A204.1 (cell line): ENCODE measurements around the gene PRKCE.

Experiments
- FAIRE-seq: peaks from 2 replicates; lab custom pipeline; 2012; peaks lifted over from hg19 to GRCh38; lab: Jason Lieb, UNC

PRKCE gene

GRCh38 chr2:46122318-46122976, 471.0 kb downstream of the PRKCE start:
- no peak for FAIRE-seq

DNA sequence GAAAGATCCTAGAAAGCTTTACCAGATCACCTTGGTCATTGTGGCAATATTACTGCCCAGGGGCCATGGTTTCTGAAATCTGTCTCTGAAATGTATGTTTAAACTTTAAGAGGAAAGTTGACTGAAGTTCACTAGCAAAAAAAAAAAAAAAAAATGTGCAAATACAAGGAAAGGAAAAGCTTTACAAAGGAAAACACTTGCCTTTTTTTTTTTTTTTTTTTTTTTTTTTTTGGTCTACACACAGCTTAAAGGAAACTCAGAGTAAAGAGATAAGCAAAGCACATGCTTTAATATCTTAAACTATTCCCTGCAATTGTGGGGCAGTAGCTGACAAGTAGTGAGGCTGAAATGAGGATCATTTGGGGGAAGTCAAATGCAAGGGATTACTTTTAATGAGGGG, 471.5 kb downstream of the PRKCE start:
- no peak for FAIRE-seq

DNA sequence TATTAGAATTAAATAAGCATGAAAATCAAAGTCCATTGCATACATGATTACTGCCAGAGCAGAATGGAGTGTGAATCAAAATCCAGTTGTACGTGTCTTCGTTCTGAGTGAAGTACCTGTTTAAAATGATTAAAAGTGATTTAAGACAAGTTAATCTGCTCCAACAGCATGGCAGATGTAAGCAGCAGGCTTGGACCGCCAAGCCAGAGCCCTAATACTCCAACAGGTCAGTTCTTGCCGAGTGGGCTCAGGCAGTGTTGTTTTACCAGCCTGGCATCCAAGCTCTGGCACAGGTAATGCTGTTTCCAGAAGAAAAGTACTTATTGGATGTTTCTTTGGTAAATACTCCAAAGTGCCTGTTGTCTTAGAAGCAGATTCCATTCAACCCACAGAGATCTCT, 474.3 kb downstream of the PRKCE start:
- FAIRE-seq, result no peak

- FAIRE-seq, result no peak
Measured at GRCh38 chr2:46126571-46126970, 475.1 kb downstream of the PRKCE start.

DNA sequence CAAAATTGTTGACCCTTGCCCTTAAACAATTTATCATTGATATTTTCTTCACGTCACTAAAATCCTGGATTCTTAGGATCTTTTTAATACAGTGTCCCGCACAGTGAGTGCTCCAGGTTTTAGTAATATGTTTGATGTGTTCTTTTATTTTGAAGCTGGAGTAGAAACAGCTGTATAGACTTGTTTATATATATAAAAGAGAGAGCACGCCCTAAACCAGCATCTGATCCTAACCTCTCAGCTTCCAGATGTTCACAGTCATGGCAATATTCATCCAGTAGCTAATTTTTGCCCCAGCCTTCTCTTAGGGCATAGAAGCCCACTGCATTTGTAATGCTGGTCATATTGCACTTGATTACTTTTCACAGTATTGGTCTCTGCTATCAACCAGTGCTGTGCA, 475.7 kb downstream of the PRKCE start:
- no peak for FAIRE-seq

- no peak for FAIRE-seq
Measured at GRCh38 chr2:46130511-46130910, 479.0 kb downstream of the PRKCE start.

- FAIRE-seq, result no peak
Measured at GRCh38 chr2:46132996-46133395, 481.5 kb downstream of the PRKCE start.

- FAIRE-seq, result no peak
Measured at GRCh38 chr2:46134531-46135227, 483.2 kb downstream of the PRKCE start.

GRCh38 chr2:46135228-46135855, 483.9 kb downstream of the PRKCE start:
- FAIRE-seq, result no peak

GRCh38 chr2:46135958-46136357, 484.5 kb downstream of the PRKCE start:
- no peak for FAIRE-seq

DNA sequence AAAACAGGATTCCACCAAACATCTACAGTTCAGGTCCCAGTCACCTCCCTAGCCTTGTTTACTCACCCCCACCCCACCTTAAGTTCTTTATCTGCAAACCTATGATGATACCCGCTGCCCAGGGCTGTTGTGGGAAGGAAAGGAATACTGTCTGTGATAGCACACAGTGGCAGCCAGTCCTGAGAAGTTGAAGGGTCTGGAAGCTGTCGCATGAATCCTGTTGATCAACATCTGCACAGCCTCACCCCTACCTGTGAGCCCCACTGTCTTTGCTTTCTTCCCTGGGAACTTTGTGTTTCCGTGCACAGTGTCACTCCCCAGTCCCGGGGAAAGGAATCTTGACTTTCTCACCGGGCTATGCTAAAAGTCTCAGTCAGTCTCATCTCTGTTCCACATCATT, 485.0 kb downstream of the PRKCE start:
- FAIRE-seq, result no peak

DNA sequence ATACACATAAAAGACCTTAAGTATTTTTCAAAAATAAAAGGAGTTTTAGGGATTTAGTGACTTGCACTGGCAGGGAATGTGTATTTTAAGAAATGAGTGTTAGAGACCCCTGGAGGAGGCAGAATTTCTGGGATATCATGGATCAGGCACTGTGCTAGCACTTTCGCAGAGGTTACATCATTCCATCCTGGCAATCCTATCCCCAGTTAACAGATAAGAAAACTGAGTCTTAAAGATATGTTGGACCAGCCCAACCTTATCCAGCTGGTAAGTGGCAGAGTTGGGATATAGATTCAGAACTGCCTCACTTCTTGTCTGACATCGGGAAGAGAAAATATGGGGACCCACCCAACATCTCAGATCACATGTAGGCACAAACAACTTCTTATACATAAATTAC, 485.5 kb downstream of the PRKCE start:
- FAIRE-seq, result no peak

DNA sequence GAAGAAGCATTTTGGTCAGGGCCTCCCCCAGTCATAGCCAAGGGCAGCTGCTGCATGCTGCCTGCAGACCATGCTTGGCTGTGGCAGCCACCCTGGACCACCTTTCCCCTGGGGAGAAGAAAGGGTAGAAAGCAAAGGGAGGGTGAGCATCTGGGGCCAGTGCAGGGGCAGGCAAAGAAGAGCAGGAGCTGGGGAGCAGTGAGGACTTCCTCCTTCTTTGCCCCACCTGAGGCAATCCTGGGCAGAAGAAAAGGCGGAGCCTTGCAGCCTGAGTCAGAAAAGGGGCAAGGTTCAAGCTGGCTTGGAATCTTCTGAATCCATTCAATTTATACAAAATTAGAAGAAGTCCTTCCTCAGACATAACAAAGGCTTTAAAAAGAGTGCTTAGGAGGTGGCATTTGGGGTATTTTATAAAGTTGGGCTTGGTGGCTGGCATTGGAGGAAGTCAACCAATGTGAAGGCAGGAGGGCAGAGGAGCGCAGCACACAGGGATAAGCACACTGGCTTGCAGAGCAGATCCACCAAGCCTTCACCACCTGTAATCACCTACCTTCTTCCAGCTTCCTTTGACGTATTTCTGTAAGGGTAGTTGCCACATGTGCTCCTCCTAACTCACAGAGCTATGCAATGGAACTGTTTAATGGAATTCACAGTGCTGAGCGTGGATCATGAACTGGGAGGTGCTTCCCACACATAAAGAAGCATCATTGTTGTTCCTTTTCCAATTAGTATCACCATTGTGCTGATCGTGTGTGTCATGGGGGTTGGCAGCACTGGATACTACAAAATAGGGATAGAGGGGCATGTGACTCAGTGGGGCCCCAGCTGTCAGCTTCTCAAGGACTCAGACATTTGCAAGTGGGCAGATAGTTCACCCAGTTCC, 491.3 kb downstream of the PRKCE start:
- FAIRE-seq, result no peak

DNA sequence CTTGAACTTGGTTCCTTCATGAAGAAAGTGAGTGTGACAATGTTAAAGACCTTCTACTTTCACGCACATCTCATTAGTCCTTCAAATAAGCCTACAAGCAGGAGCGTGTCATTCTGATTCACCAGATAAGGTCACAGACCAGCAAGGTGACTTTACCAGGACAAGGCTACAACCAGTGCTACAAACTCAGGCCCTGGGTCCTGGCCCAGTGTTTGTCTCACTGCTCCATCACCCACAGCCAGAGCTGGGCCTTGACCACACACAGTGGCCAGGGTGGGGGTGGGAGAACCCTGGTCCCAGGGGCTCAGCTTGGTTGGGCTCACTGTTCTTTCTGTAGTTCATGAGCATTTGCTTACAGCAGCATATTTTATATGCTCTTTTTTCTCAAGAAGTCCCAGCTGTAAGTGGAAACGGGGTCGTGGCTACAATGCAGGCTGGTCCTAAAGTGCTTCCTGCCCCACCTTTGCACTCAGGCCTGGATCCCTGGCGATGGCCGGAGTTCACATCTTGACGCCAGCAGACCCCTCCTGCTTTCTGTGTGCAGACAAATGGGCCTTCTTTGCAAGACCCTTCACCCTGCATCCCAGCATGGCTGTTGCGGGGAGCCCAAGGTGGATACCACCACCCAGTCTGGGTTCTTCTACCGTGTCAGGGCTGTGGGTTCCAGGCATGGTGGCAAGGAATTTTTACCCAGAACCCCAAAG, 492.1 kb downstream of the PRKCE start:
- FAIRE-seq, result no peak

DNA sequence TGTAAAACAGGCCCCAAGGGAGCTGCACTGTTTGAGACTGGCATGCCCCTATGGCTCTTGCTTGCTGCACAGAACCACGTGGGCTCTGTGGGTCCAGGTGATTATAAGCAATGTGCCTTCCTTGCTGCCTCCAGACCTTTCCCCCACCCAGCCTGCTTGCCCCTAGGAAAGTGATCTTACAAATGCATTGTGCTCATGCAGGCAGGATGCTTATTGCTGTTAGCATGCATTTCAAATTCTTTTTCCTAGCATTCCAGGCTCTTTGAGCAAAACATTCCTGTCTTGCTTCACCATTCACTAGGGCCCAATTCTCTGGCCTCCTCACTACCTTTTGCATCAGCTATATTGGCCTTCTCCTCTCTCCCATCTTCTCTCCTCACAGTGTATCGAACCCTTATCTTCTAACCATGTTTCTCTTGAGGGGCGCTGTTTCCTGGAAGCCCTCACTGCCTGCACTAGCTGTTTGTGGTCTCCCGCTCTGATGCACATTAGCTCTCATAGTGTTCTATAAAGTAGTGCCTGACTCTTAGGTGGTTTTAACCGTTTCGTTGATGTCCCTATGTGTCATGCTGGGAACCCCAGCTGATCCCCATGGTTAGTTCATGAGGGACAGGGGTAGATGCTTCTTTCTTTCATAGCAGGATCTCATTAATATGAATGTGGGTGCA, 492.8 kb downstream of the PRKCE start:
- FAIRE-seq, result no peak

- FAIRE-seq, result no peak
Measured at GRCh38 chr2:46145017-46145416, 493.5 kb downstream of the PRKCE start.

DNA sequence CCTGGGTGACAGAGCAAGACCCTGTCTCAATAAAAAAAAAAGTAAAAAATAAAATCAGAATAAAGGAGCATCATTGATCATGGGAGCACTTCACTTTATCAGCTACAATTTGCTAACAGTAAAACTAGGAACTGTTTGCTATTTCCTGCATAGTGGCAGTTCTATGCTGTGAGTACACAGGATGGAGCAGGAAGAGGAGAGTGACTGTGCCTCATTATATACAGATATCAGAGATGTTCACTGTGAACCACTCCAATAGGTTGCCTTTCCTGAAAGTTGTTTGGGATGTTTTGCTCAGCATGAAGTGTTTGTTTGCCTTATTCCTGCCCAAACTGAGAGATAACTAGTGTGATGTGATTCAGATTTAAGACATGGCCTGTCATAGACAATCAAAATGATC, 494.4 kb downstream of the PRKCE start:
- no peak for FAIRE-seq

DNA sequence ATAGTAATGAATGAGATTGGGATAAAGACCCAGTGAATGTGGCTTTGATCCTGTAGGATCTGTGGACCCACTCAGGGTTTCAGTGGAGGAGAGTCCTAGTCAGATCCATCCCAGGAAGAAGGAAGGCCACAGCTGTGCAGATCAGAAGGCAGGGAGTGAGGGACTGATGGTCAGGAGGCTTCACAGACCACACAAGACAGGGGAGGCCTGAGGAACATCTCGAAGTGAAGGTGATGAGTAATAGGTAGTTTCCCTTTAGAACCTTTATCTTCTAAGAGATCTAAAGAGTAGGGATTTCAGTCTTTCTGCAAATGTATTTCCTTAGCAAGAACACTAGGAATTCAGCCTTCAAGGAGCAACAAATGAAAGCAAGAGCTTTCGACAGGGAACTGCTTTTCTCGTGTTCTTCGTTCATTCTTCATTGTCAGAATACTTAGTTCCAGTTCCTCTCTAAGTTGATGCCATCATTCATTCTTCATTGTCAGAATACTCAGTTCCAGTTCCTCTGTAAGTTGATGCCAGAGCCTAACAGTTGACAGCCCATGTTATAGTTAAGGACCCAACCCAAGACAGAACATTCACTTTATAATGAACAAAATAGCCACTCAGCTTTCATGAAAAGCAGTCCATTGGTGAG, 495.5 kb downstream of the PRKCE start:
- FAIRE-seq, result no peak

- no peak for FAIRE-seq
Measured at GRCh38 chr2:46147626-46148368, 496.3 kb downstream of the PRKCE start.

- no peak for FAIRE-seq
Measured at GRCh38 chr2:46148369-46148736, 496.9 kb downstream of the PRKCE start.
